Left cardiac atrium (tissue), 4 donors: Measurements from ENCODE around the gene IFFO2. TPM values are rescaled to one million over a fixed set of nuclear protein-coding genes. Genes with fewer than 3 reads are reported as not detected.
"Not testable (repeated sequence)": the region's sequence is repeated elsewhere in the genome, so short reads cannot be mapped to it uniquely, and the experiment has no call there.

Experiments used
- ATAC-seq, 2 donors: fragments of 200-7000 bp; cut with Tn5 transposase; one replicate each; pipeline ENCODE4 v1.9.1; 2020; ENCODE audit warnings: mild to moderate bottlenecking in 2 of 2, moderate library complexity in 2 of 2
- DNase-seq: peaks from one replicate; pipeline ENCODE4 v3.0.0-alpha.2; 2020
- intact Hi-C, 2 donors: fragments of 100-400 bp; cut with DNase I; formaldehyde crosslinking; loops; one replicate each; pipeline versions ENCODE4 v1.14.1 to v1.15.1; 2022 to 2023
- total RNA-seq, 2 donors: library from RNA; stranded (reverse); fragmentation: NEBNext Ultra II Directional; extraction: Animal tissue kit (Norgen Biotek cat#: 25700); gene quantifications; one replicate each; pipeline ENCODE4 v1.2.1, GENCODE V29; 2021
- donor health status: DM: no; HTN: yes; CAD: no.
- donor health status: DM: no; HTN: yes; CAD: no; lungs with severe emphysema.
- donor health status: DM: yes; HTN: yes; CAD: no.
- donor health status: Dilated cardiomyopathy.

Gene IFFO2
- total RNA-seq, 2 donors from 2014 or later: 3.4 to 6.4 TPM

DNA sequence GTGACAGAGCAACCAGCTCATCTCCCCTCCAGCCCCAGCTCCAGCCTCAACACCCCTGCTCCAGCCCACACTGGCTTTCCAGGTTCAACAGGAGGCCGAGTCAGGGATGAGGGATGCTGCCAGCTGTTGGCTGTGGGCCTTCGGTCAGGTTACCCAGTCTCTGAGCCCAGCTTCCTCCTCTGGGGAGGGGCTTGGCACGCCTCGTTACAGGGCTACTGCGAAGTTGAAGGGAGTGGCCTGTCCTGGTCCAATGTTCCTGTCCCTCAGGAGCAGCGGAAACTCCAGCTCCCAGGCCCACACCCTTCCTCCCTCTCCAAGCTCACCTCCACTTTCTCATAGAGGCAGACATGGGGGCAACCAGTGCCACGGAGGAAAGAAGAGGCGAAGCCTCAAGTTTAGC, 81.9 kb downstream of the IFFO2 start:
- no peak for ATAC-seq
- intact Hi-C loops: loop anchor here in 1 of 2 donors (2.0 kb wide), 1 partner anchor 278 kb away; no protein-coding TSS in a partner anchor
- DNase-seq: no peak

- intact Hi-C loops: loop anchor here in 1 of 2 donors (2.0 kb wide), 1 partner anchor 277 kb away; no protein-coding TSS in a partner anchor
- DNase-seq: no peak
- ATAC-seq: no peak
These were observed 82.4 kb downstream of the IFFO2 start for GRCh38 chr1:18874036-18874435.

DNA sequence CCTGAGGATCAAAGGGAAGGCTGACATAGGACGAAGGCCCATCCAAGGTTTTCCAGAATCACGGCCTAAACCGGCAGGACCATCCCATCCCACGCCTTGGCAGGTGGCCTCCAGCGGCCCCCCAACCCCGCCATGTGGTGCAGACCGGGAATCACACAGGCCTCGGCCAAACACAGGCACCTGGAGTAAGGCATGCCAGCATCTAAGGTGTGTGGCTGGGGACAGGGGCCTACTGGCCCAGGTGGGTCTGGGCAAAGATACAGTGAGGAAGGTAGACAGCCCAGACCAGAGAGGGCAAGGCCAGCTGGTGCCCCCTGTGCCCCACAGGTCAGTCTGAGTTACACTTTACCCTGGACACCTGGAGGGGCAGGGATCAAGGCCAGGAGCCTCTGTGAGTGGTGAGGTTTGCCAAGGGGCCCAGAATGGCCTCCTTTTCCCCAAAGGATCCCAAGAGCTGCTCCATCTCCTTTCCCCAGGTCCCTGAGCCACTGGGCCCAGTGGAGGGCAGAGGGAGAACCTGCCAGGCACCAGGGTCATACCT, 84.3 kb downstream of the IFFO2 start:
- intact Hi-C loops: no loop called here
- ATAC-seq: no peak
- no peak for DNase-seq

- DNase-seq (no peak), ATAC-seq (no peak)
- intact Hi-C loops: no loop called here
These were observed 84.9 kb downstream of the IFFO2 start for GRCh38 chr1:18871401-18872070.

GRCh38 chr1:18870957-18871356, 85.5 kb downstream of the IFFO2 start:
- intact Hi-C loops: no loop called here
- DNase-seq (no peak), ATAC-seq (no peak)

DNA sequence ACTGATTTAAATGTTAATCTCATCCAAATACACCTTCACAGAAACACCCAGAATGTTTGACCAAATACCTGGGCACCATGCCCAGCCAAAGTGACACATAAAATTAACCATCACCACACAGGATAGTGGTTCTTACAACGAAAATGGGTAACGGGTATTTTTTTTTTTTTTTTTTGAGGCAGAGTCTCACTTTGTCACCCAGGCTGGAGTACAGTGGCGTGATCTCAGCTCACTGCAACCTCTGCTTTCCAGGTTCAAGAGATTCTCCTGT, 85.9 kb downstream of the IFFO2 start:
- intact Hi-C loops, ATAC-seq, DNase-seq: not testable (repeated sequence)

GRCh38 chr1:18869847-18870594, 86.5 kb downstream of the IFFO2 start:
- ATAC-seq (no peak), DNase-seq (no peak)
- intact Hi-C loops: no loop called here

- intact Hi-C loops: no loop called here
- no peak for ATAC-seq
These were observed 87.6 kb downstream of the IFFO2 start for GRCh38 chr1:18868801-18869424.

GRCh38 chr1:18868354-18868753, 88.1 kb downstream of the IFFO2 start:
- intact Hi-C loops: no loop called here
- no peak for ATAC-seq

More at GRCh38 chr1:18868801-18869424, 87.6 kb downstream of the IFFO2 start:
- DNase-seq: no peak

GRCh38 chr1:18866846-18867245, 89.6 kb downstream of the IFFO2 start:
- intact Hi-C loops: no loop called here
- DNase-seq (no peak), ATAC-seq (no peak)

More at GRCh38 chr1:18868354-18868753, 88.1 kb downstream of the IFFO2 start:
- no peak for DNase-seq

- DNase-seq: no peak
- no peak for ATAC-seq
- intact Hi-C loops: no loop called here
These were observed 90.2 kb downstream of the IFFO2 start for GRCh38 chr1:18866314-18866713.

DNA sequence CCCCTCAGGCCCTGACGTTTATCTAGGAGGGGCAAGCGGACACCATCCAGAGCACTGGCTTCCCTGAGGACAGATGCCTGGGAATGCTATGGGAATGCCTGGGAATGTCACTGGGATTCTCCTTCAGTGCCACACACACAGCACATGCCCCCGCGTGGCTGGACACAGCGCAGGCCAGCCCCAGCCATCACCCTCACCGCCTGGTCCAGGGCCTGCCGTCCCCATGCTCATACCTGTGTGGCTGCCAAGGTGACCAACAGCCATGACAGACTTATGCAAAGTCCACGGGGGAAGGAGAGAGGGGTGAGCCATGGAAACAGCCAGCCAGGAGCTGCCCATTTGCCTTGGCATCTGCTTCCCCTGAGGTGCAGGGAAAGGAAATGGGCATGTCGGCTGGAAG, 91.3 kb downstream of the IFFO2 start:
- no peak for ATAC-seq
- no peak for DNase-seq
- intact Hi-C loops: no loop called here

DNA sequence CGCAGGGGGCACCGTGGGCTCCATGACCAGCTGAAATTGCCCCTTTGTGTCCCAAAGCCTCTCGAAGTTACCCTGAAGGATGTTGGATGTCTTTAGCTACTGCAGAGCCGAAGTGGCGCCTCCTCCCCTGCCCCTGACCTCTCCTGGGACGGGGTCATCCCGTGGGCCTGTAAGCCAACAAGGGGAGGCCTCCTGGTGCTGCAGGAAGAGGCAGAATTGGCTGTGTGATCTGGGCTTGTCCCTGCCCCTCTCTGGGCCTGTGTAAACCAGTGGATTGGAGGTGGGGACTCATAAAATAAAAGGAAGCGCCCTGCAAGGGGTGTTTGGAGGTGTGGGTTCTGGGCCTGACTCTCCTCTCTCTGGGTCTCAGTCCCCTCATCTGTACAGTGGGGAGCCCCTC, 94.9 kb downstream of the IFFO2 start:
- intact Hi-C loops: no loop called here
- no peak for ATAC-seq

GRCh38 chr1:18861082-18861481, 95.4 kb downstream of the IFFO2 start:
- ATAC-seq: no peak
- intact Hi-C loops: no loop called here
- no peak for DNase-seq

More for the DNA sequence above, 94.9 kb downstream of the IFFO2 start:
- no peak for DNase-seq

DNA sequence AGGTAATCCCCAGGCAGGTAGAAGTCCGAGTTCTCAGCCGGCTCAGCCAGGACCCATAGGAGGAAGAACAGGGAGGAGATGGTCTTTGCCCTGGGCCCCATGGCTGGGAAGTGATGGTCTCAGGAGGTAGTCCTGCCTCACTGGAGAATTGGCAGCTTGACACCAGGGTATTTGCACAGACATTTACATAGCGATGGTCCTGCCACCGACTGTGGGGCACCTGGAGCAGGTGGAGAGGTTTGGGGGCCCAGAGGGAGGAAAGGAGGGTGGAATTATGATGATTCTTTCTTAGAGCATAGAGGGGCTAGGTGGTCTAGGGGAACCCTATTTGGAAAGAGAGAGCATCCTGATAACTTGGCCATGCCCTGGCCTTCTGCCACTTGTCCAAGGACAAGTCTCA, 96.9 kb downstream of the IFFO2 start, which contains the start of gene TAS1R2:
TAS1R2 (minus strand) TSS at position 101 of the 400 bp plus-strand sequence; CDS start at position 101, 0 bp downstream.
- ATAC-seq: no peak
- DNase-seq: no peak
- intact Hi-C loops: no loop called here

DNA sequence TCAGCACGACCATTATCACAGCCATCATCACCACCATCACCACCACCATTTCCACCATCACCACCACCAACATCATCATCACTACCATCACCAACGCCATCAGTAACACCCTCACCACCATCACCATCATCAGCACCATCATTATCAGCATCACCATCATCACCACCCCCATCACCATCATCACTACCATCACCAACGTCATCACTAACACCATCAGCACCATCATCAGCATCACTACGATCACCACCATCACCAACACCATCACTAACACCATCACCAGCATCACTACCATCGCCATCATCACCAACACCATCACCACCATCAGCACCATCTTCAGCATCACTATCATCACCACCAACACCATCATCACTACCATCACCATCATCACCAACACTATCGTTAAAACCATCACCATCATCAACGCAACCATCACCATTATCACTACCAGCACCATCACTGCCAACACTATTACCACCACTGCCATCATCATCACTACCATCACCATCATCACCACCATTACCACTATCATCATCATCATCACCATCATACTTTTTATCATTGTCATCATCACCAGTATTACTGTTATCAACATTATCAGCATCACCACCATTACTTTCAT, 98.3 kb downstream of the IFFO2 start:
- DNase-seq (no peak), ATAC-seq (no peak)
- intact Hi-C loops: no loop called here

GRCh38 chr1:18856435-18856834, 100.0 kb downstream of the IFFO2 start:
- DNase-seq (no peak), ATAC-seq (no peak)
- intact Hi-C loops: no loop called here

- no peak for ATAC-seq
- intact Hi-C loops: no loop called here
- no peak for DNase-seq
These were observed 100.9 kb downstream of the IFFO2 start for GRCh38 chr1:18855573-18855972.

- intact Hi-C loops: no loop called here
- ATAC-seq: no peak
These were observed 102.0 kb downstream of the IFFO2 start for GRCh38 chr1:18854331-18855025.

More at GRCh38 chr1:18854331-18855025, 102.0 kb downstream of the IFFO2 start:
- DNase-seq: no peak
